Esophagus squamous epithelium (tissue), 5 donors: ENCODE data around the gene ALX4. TPM values are rescaled to one million over a fixed set of nuclear protein-coding genes. Genes with fewer than 3 reads are reported as not detected.

Experiments
- DNase-seq: peaks from one replicate; lab custom pipeline; 2025; lab: John Stamatoyannopoulos, UW
- H3K27ac ChIP-seq, 4 donors: fragments of 200-600 bp; sonication (generic); one replicate each; pipeline ENCODE4 v1.5.1; 2016 to 2019; ENCODE audit warnings: mild to moderate bottlenecking in 1 of 4
- H3K27me3 ChIP-seq, 4 donors: fragments of 200-600 bp; sonication (generic); 1 replicate in 3 of 4; 2 replicates in 1 of 4; pipeline versions ENCODE4 v1.5.1 to v1.6.0; 2017 to 2021; ENCODE audit warnings: antibody characterized with exemption in 1 of 4
- H3K36me3 ChIP-seq, 3 donors: fragments of 200-600 bp; sonication (generic); one replicate each; pipeline ENCODE4 v1.5.1; 2016 to 2019
- H3K4me1 ChIP-seq, 3 donors: fragments of 200-600 bp; sonication (generic); one replicate each; pipeline ENCODE4 v1.5.1; 2017 to 2019
- H3K4me3 ChIP-seq, 4 donors: fragments of 200-600 bp; sonication (generic); 1 replicate in 3 of 4; 2 replicates in 1 of 4; pipeline ENCODE4 v1.5.1; 2016 to 2019; ENCODE audit warnings: mild to moderate bottlenecking in 2 of 4, moderate library complexity in 1 of 4
- H3K9me3 ChIP-seq, 3 donors: fragments of 200-600 bp; sonication (generic); one replicate each; pipeline ENCODE4 v1.5.1; 2016 to 2019
- POLR2A ChIP-seq, 4 donors: fragments of 450-650 bp; IDR thresholded peaks; one replicate each; pipeline ENCODE4 v1.6.1; 2017; ENCODE audit warnings: antibody characterized with exemption in 4 of 4, mild to moderate bottlenecking in 4 of 4, moderate library complexity in 3 of 4
- WGBS, 2 donors: methylation state at CpG; one replicate each; pipeline ENCODE4 v1.1.5; 2018; 5-methylcytosine and 5-hydroxymethylcytosine counted together
- intact Hi-C: fragments of 100-400 bp; cut with DNase I; formaldehyde crosslinking; loops from one replicate; pipeline ENCODE4 v1.15.0; 2022
- total RNA-seq, 4 donors: library from RNA; depleted of rRNA; stranded (reverse); fragments of >200 nt; gene quantifications; one replicate each; pipeline ENCODE4 v1.1.0, GENCODE V29; 2016
- TF ChIP-seq, protein P1 (sequence below), 6 experiments: fragments of 450-650 bp in 4 of 6; fragments of 200-600 bp in 2 of 6; sonication (generic) in 2 of 6; IDR thresholded peaks; one replicate each; pipeline ENCODE4 v1.5.1; 2016 to 2019; ENCODE audit warnings: antibody characterized with exemption in 6 of 6, mild to moderate bottlenecking in 4 of 6, moderate library complexity in 4 of 6
- donor health status: DM: yes; HTN: yes; CAD: no.

ALX4 gene
- total RNA-seq, 4 donors from 2014 or later: not detected

DNA sequence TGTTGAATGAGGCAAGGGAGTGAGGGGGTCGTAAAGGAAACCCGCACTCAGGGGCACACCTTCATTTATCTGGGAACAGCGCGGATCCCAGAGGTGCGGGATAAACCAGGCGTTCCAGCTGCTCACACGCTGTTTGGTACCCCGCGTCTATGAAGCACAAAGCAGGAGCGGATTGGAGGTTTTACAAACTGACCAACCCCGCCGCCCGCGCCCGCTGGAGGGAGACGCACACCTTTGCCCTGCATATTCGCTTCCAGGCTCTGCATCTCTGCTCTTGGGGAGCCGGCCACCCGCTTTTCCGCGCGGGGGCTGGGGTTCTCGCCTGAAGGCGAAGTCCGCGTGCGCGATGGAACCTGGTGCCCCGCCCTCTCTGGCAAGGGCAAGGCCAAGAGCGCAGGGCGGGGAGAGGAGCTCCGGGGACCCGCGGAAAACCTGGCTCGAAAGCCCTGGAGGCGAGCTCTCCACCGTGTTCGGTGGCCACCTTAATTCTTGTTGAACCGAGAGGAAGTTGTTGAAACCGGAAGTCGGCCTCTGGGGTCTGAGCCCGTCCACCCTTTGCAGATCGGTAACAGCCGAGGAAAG lies 6.8 kb upstream of the ALX4 start:
- 5% methylated on average over 8 of the region's 44 CpGs; no CpG with 5 or more reads in 1 of the 2 donors for WGBS, 2 donors
- Histone ChIP-seq H3K27me3 (peaks cover 21 to 100% (median 64%) of the 10 kb centered on the region in 4 donors), H3K9me3 (no peaks in the 10 kb centered on the region), H3K4me3 (peak overlapping the region in 3 of 4 donors; percentile 10 to 54 (median 28)), H3K27ac (no peak overlapping the region), H3K4me1 (peaks cover 12 to 29% (median 13%) of the 10 kb centered on the region in 3 donors), H3K36me3 (no peaks in the 10 kb centered on the region)
- no peak for TF ChIP-seq POLR2A (IDR thresholded peaks at IDR 0.05)
- TF ChIP-seq, protein P1, sequence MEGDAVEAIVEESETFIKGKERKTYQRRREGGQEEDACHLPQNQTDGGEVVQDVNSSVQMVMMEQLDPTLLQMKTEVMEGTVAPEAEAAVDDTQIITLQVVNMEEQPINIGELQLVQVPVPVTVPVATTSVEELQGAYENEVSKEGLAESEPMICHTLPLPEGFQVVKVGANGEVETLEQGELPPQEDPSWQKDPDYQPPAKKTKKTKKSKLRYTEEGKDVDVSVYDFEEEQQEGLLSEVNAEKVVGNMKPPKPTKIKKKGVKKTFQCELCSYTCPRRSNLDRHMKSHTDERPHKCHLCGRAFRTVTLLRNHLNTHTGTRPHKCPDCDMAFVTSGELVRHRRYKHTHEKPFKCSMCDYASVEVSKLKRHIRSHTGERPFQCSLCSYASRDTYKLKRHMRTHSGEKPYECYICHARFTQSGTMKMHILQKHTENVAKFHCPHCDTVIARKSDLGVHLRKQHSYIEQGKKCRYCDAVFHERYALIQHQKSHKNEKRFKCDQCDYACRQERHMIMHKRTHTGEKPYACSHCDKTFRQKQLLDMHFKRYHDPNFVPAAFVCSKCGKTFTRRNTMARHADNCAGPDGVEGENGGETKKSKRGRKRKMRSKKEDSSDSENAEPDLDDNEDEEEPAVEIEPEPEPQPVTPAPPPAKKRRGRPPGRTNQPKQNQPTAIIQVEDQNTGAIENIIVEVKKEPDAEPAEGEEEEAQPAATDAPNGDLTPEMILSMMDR (IDR thresholded peaks at IDR 0.05): no peak
- intact Hi-C loops: no loop called here
- DNase-seq: no peak

DNA sequence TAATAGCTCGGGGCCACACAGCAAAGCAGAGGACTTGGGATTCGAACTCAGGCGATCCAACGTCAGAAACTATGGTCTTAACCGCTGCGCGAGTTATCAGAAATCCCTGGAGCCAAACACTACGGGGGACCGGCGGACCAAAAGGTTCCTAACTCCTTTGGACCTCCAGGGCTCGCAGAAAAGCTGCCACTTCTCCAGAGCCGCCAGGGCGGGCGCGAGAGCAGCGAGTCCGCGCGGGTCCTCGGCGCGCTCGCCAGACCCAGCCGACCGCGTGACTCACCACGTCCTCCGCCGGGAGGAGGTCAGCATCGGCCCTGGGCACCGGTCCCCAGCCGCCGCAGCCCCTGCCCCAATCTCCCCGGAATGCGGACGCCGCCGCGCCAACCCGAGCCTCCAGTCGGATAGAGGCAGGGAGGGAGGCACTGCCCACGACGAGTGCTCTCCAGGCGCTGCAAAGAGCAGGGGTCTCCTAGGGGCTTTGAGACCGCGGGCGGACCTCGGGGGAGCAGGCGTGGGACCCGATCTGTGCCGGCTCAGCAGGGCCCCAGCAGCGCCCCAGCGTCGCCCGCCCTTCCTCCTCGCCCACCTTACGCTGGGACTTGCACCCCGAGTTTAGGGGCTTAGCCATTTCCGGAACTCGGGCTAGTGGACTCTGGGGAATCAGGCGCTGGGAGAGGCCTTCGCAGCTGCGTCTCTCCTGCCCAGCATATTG lies 6.2 kb upstream of the ALX4 start:
- TF ChIP-seq, protein P1 (IDR thresholded peaks at IDR 0.05): no peak
- intact Hi-C loops: no loop called here
- H3K9me3 ChIP-seq: no peaks in the 10 kb centered on the region
- H3K36me3 ChIP-seq: no peaks in the 10 kb centered on the region
- WGBS, 2 donors: 3 to 20% methylated on average over 6 to 7 of the region's 63 CpGs
- no peak for DNase-seq
- no peak overlapping the region for H3K27ac ChIP-seq
- peaks cover 12 to 31% (median 13%) of the 10 kb centered on the region in 3 donors for H3K4me1 ChIP-seq
- H3K4me3 ChIP-seq: peak overlapping the region in 2 of 4 donors; percentile 28 to 54
- H3K27me3 ChIP-seq: peaks cover 23 to 100% (median 70%) of the 10 kb centered on the region in 4 donors

DNA sequence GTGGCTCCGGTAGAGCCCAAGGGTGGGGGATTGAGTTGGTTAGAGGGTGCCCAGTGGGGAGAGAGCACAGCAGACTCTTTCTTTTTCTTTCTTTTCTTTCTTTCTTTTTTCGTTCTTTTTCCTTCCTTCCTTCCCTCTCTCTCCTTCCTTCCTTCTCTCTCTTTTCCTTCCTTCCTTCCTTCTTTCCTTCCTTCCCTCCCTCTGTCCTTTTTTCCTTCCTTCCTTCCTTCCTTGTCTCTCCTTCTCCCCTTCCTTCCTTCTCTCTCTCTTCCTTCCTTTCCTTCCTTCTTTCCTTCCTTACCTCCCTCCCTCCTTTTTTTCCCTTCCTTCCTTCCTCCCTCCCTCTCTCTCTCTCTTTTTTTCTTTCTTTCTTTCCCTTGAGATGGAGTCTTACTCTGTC lies 4.8 kb upstream of the ALX4 start:
- no peaks in the 10 kb centered on the region for H3K9me3 ChIP-seq
- no peak for DNase-seq
- no peak overlapping the region for H3K4me3 ChIP-seq
- 17 to 31% methylated on average over 2 of the region's 2 CpGs for WGBS, 2 donors
- intact Hi-C loops: no loop called here
- peaks cover 18 to 39% (median 20%) of the 10 kb centered on the region in 3 donors for H3K4me1 ChIP-seq
- peaks cover 28 to 100% (median 73%) of the 10 kb centered on the region in 4 donors for H3K27me3 ChIP-seq
- no peak overlapping the region for H3K27ac ChIP-seq
- TF ChIP-seq, protein P1 (IDR thresholded peaks at IDR 0.05): no peak
- TF ChIP-seq POLR2A (IDR thresholded peaks at IDR 0.05): no peak
- no peaks in the 10 kb centered on the region for H3K36me3 ChIP-seq

DNA sequence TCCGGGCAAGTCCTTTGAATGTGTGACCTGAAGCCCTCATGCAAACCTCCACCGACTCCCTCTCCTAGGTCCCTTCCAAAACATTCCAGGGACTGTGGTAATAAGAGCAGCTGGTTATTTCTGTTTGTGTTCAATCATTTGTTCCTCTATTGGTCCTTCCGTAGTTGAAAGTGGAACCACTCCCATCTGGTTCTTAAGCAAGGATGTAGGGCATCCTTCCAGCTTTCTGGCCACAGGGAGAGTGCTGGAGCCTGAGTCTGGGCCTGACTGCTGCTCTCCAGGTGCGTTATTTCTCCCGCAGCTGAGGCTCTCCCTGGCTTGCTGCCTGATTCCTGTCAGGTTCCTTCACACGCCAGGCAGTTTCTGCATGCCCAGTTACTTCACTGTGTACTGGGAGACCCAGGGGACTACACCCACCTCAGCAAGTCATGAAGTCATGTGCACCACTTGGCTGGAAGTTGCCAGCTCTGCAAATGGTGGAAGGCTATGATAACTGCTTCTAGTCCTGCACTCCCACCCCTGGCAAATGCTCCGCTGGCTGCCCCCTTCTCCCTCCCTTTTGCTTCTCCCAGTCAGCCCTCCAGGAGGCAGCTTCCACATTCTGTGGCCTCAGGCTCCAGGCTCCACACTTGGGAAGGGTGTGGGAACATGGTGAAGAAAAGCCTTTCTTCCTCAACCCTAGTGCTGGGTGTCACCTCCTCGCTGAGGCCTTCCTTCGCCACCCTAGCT lies 4.0 kb upstream of the ALX4 start:
- no peak for TF ChIP-seq POLR2A (IDR thresholded peaks at IDR 0.05)
- TF ChIP-seq, protein P1 (IDR thresholded peaks at IDR 0.05): no peak

More for the DNA sequence above, 4.0 kb upstream of the ALX4 start:
- intact Hi-C loops: no loop called here
- H3K27me3 ChIP-seq: peaks cover 36 to 100% (median 76%) of the 10 kb centered on the region in 4 donors
- no peak overlapping the region for H3K4me3 ChIP-seq
- H3K9me3 ChIP-seq: no peaks in the 10 kb centered on the region
- peaks cover 25 to 42% (median 26%) of the 10 kb centered on the region in 3 donors for H3K4me1 ChIP-seq
- no peak for DNase-seq
- no peaks in the 10 kb centered on the region for H3K36me3 ChIP-seq
- WGBS, 2 donors: 25 to 28% methylated on average over 6 to 9 of the region's 9 CpGs
- no peak overlapping the region for H3K27ac ChIP-seq
